GM12878 (cell line): ENCODE measurements around the gene ELK4. TPM values are rescaled to one million over a fixed set of nuclear protein-coding genes. Genes with fewer than 3 reads are reported as not detected.

Source experiments
- ATAC-seq: fragments of 200-7000 bp; cut with Tn5 transposase; 3 replicates; pipeline ENCODE4 v1.9.1; 2020; ENCODE audit warnings: mild to moderate bottlenecking, moderate library complexity
- BruUV-seq: library from RNA; stranded (reverse); fragments of 400-500 nt; replicated peaks from 2 replicates; lab custom pipeline; 2021; lab: Mats Ljungman, UMichigan
- CTCF ChIA-PET: fragments of 300-600 bp; sonication (Branson Sonifier 250); formaldehyde crosslinking; extraction: SDS; loops from one replicate; lab custom pipeline; 2021; ENCODE audit warnings: inconsistent platforms; lab: Yijun Ruan, JAX
- POLR2A ChIA-PET: fragments of 350-600 bp; formaldehyde crosslinking; extraction: SDS; loops from one replicate; lab custom pipeline; 2021; ENCODE audit warnings: inconsistent platforms; lab: Charles Lee
- RAD21 ChIA-PET: fragments of 300-600 bp; sonication (Branson Sonifier 250); formaldehyde crosslinking; loops from one replicate; lab custom pipeline; 2023; ENCODE audit warnings: antibody characterized with exemption; ENCODE audit not compliant: unreplicated experiment; lab: Charles Lee
- SMC1A ChIA-PET: fragments of 300-600 bp; sonication (Branson Sonifier 250); formaldehyde crosslinking; loops from one replicate; lab custom pipeline; 2023; ENCODE audit not compliant: unreplicated experiment, uncharacterized antibody; lab: Charles Lee
- DNase-seq: peaks from one replicate; pipeline ENCODE4 v3.0.0-alpha.2; 2011; ENCODE audit warnings: low read depth, low spot score
- FAIRE-seq: peaks from 3 replicates; lab custom pipeline; 2011; peaks lifted over from hg19 to GRCh38; lab: Jason Lieb, UNC
- H2AFZ ChIP-seq: 2 replicates; pipeline ENCODE4 v1.6.0; 2011; ENCODE audit warnings: low read depth, low read length, control low read depth; ENCODE audit not compliant: control insufficient read depth
- H3K27ac ChIP-seq: 2 replicates; pipeline ENCODE4 v1.5.1; 2011; ENCODE audit warnings: control low read depth; ENCODE audit not compliant: control insufficient read depth, insufficient read depth
- H3K27me3 ChIP-seq, 2 experiments: replicated peaks in 1 of 2; 2 replicates each; pipeline versions ENCODE4 v1.6.0 to v1.6.1; 2011; ENCODE audit warnings: low read length in 1 of 2; ENCODE audit not compliant: control insufficient read depth in 2 of 2, insufficient read depth in 2 of 2
- H3K36me3 ChIP-seq, 2 experiments: 2 replicates each; pipeline ENCODE4 v1.5.1; 2011; ENCODE audit warnings: low read length in 1 of 2; ENCODE audit not compliant: control insufficient read depth in 2 of 2, insufficient read depth in 2 of 2
- H3K4me1 ChIP-seq: 2 replicates; pipeline ENCODE4 v1.6.1; 2011; ENCODE audit warnings: mild to moderate bottlenecking, low read length, moderate library complexity, mixed read lengths; ENCODE audit not compliant: control insufficient read depth, insufficient read depth
- H3K4me2 ChIP-seq: 2 replicates; pipeline ENCODE4 v1.6.0; 2011; ENCODE audit warnings: control low read depth; ENCODE audit not compliant: control insufficient read depth, insufficient read depth
- H3K4me3 ChIP-seq: fragments of 200-600 bp; sonication (generic); 2 replicates; pipeline ENCODE4 v1.5.1; 2016
- H3K79me2 ChIP-seq: 2 replicates; pipeline ENCODE4 v1.6.0; 2011; ENCODE audit warnings: low read length; ENCODE audit not compliant: control insufficient read depth, insufficient read depth
- H3K9ac ChIP-seq: 2 replicates; pipeline ENCODE4 v1.8.0; 2011; ENCODE audit warnings: low read length, control low read depth, mixed read lengths; ENCODE audit not compliant: control insufficient read depth, insufficient read depth
- H3K9me3 ChIP-seq: replicated peaks from 3 replicates; pipeline ENCODE4 v1.5.1; 2011; ENCODE audit warnings: mild to moderate bottlenecking, low read length; ENCODE audit not compliant: control insufficient read depth, insufficient read depth
- H4K20me1 ChIP-seq: 2 replicates; pipeline ENCODE4 v1.6.0; 2011; ENCODE audit not compliant: control insufficient read depth, insufficient read depth
- CBFB ChIP-seq: IDR thresholded peaks from 2 replicates; pipeline ENCODE4 v1.6.1; 2016; ENCODE audit warnings: antibody characterized with exemption, low read depth
- CREB1 ChIP-seq: IDR thresholded peaks from 2 replicates; pipeline ENCODE4 v1.6.1; 2012; ENCODE audit warnings: low read depth, mild to moderate bottlenecking, inconsistent platforms
- DPF2 ChIP-seq: fragments of 450-650 bp; IDR thresholded peaks from 2 replicates; pipeline ENCODE4 v1.6.1; 2017; ENCODE audit warnings: mild to moderate bottlenecking
- EZH2 ChIP-seq: IDR thresholded peaks from 2 replicates; pipeline ENCODE4 v1.6.1; 2012; ENCODE audit warnings: low read depth, mild to moderate bottlenecking, control low read depth, inconsistent platforms, low read length, borderline replicate concordance; ENCODE audit not compliant: control insufficient read depth
- NFIC ChIP-seq: IDR thresholded peaks from 2 replicates; pipeline ENCODE4 v1.6.1; 2012; ENCODE audit warnings: low read depth, mild to moderate bottlenecking, inconsistent platforms, low read length, moderate library complexity
- NR2F1 ChIP-seq: fragments of 450-650 bp; conservative IDR thresholded peaks from 2 replicates; pipeline ENCODE4 v1.6.1; 2017; ENCODE audit warnings: mild to moderate bottlenecking
- RBBP5 ChIP-seq: fragments of 200-600 bp; sonication (generic); conservative IDR thresholded peaks from 2 replicates; pipeline ENCODE4 v1.6.1; 2016
- SREBF1 ChIP-seq: IDR thresholded peaks from 2 replicates; pipeline ENCODE4 v1.6.1; 2012; ENCODE audit warnings: mild to moderate bottlenecking, low read length
- STAT1 ChIP-seq: fragments of 450-650 bp; conservative IDR thresholded peaks from 2 replicates; pipeline ENCODE4 v1.6.1; 2014; ENCODE audit warnings: antibody characterized with exemption, mild to moderate bottlenecking
- WRNIP1 ChIP-seq: IDR thresholded peaks from 2 replicates; pipeline ENCODE4 v1.6.1; 2011; ENCODE audit warnings: low read depth, low read length, improper control_type of control experiment, borderline replicate concordance
- ZSCAN29 ChIP-seq: fragments of 450-650 bp; IDR thresholded peaks from 2 replicates; pipeline ENCODE4 v1.6.1; 2017; ENCODE audit warnings: mild to moderate bottlenecking, moderate library complexity
- WGBS: methylation state at CpG from one replicate; pipeline ENCODE4 v1.1.6; 2016; ENCODE audit warnings: low lambda C conversion rate; ENCODE audit not compliant: insufficient replicate concordance, insufficient coverage; ENCODE audit errors: missing lambda C conversion rate; 5-methylcytosine and 5-hydroxymethylcytosine counted together
- in situ Hi-C: fragments of 300-500 bp; cut with MboI; formaldehyde crosslinking; loops from 9 replicates; pipeline ENCODE4 v1.14.3; 2018; ENCODE audit warnings: mixed read lengths
- intact Hi-C: fragments of 100-400 bp; cut with micrococcal nuclease; formaldehyde crosslinking; loops from one replicate; pipeline ENCODE4 v1.14.2; 2022; ENCODE audit not compliant: unreplicated experiment
- polyA plus RNA-seq, 11 experiments: library from polyadenylated mRNA; depleted of rRNA in 4 of 11; unstranded in 6 of 11; stranded (reverse) in 5 of 11; fragments of >200 nt; fragmentation: Nextera tagmentation in 4 of 11; fragmentation: Illumina TruSeq in 1 of 11; extraction: Ambion mirVana in 4 of 11; extraction: Trizol in 1 of 11; gene quantifications; 1 replicate in 1 of 11; 2 replicates in 10 of 11; pipeline versions ENCODE4 v1.2.1 to v1.2.3, GENCODE V29; 2011 to 2016; ENCODE audit warnings: inconsistent platforms in 2 of 11, missing spikeins in 2 of 11, low read depth in 1 of 11
- total RNA-seq, 4 experiments: library from RNA; depleted of rRNA in 3 of 4; stranded (reverse); fragments of >200 nt in 3 of 4; fragmentation: Illumina TruSeq in 1 of 4; extraction: Trizol in 1 of 4; gene quantifications; 2 replicates each; pipeline versions ENCODE4 v1.2.1 to v1.2.3, GENCODE V29; 2013 to 2021
- TF ChIP-seq, protein P1 (sequence below): fragments of 450-650 bp; IDR thresholded peaks from 2 replicates; pipeline ENCODE4 v1.6.1; 2014; ENCODE audit warnings: mild to moderate bottlenecking
- TF ChIP-seq, protein P2 (sequence below): IDR thresholded peaks from 2 replicates; pipeline ENCODE4 v1.6.1; 2012; ENCODE audit warnings: improper control_type of control experiment, low read depth, low read length; ENCODE audit not compliant: insufficient replicate concordance
- TF ChIP-seq, protein P3 (sequence below): IDR thresholded peaks from 2 replicates; pipeline ENCODE4 v1.6.1; 2011; ENCODE audit warnings: borderline replicate concordance, low read depth, mild to moderate bottlenecking, moderate library complexity, mixed read lengths, low read length; ENCODE audit not compliant: insufficient read depth; ENCODE audit errors: extremely low read length
- TF ChIP-seq, protein P4 (sequence below): IDR thresholded peaks from 2 replicates; pipeline ENCODE4 v1.6.1; 2011; ENCODE audit warnings: low read depth, low read length, improper control_type of control experiment, borderline replicate concordance

ELK4 gene
- total and polyA plus RNA-seq, 10 of the 15 experiments (the other 5 are each of a cell fraction or from before 2014, with no cell fraction given), result 5.2 to 71.5 (median 18.5) TPM

DNA sequence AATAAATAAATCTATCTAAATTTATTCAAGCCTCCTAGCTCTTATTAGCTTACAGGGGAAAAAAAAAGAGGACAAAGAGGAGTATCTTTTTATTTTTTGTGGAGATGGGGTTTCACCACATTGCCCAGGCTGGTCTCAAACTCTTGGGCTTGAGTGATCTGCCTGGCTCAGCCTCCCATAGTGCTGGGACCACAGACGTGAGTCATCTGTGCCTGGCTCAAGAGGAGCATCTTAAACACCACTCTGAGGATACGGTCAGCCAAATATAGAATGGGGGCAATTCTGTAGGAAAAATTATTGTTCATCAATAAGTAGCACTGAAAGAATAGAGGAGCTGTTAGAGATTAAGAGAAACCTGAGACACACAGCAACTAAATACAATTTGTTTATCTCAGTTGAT is 24.4 kb upstream of the ELK4 start:
- FAIRE-seq, result no peak

More for the DNA sequence above, 24.4 kb upstream of the ELK4 start:
- no peaks in the 10 kb centered on the region for H3K79me2 ChIP-seq
- H3K27ac ChIP-seq, result no peak overlapping the region
- ATAC-seq (no peak), DNase-seq (no peak)
- no peak overlapping the region for H3K4me2 ChIP-seq
- H3K4me3 ChIP-seq, result no peak overlapping the region
- SMC1A ChIA-PET, result interaction anchor here (0.7 to 26.7 kb wide), 15 partner anchors 11 to 322 kb away, joined by 3 to 1008 read pairs (median 40); partner anchors contain the start of gene ELK4
- no peaks in the 10 kb centered on the region for H3K27me3 ChIP-seq
- RAD21 ChIA-PET, result interaction anchor here (0.8 to 8.6 kb wide), 13 partner anchors 19 to 321 kb away, joined by 3 to 538 read pairs (median 8); partner anchors contain the start of gene ELK4
- CTCF ChIA-PET, result interaction anchor here (0.6 to 31.9 kb wide), 19 partner anchors 11 to 472 kb away, joined by 3 to 1339 read pairs (median 22); partner anchors contain the start of genes ELK4 and RAB29
- no peaks in the 10 kb centered on the region for H3K9me3 ChIP-seq
- BruUV-seq, result no TSS peak
- H2AFZ ChIP-seq, result no peak overlapping the region
- intact Hi-C loops (loop anchor here (5.0 kb wide), 4 partner anchors 126 to 319 kb away; no protein-coding TSS in a partner anchor), in situ Hi-C loops (loop anchor here (5.0 kb wide), 1 partner anchor 64 kb away; no protein-coding TSS in a partner anchor)
- no peaks in the 10 kb centered on the region; the same call in 1 of the 2 replicates for H3K4me1 ChIP-seq
- POLR2A ChIA-PET, result interaction anchor here (1.0 to 1.7 kb wide), 4 partner anchors 11 to 67 kb away, joined by 3 to 5 read pairs (median 4); partner anchors contain the start of gene ELK4
- H4K20me1 ChIP-seq, result no peaks in the 10 kb centered on the region
- H3K9ac ChIP-seq, result no peak overlapping the region
- 34% methylated on average over 2 of the region's 2 CpGs for WGBS
- TF ChIP-seq, protein P1, sequence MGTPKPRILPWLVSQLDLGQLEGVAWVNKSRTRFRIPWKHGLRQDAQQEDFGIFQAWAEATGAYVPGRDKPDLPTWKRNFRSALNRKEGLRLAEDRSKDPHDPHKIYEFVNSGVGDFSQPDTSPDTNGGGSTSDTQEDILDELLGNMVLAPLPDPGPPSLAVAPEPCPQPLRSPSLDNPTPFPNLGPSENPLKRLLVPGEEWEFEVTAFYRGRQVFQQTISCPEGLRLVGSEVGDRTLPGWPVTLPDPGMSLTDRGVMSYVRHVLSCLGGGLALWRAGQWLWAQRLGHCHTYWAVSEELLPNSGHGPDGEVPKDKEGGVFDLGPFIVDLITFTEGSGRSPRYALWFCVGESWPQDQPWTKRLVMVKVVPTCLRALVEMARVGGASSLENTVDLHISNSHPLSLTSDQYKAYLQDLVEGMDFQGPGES, result no peak
- TF ChIP-seq EZH2 (no peak), SREBF1 (no peak), ZSCAN29 (no peak), DPF2 (no peak), NR2F1 (no peak), CBFB (no peak), WRNIP1 (no peak), CREB1 (no peak), NFIC (no peak), STAT1 (no peak), RBBP5 (no peak)
- TF ChIP-seq, protein P2, sequence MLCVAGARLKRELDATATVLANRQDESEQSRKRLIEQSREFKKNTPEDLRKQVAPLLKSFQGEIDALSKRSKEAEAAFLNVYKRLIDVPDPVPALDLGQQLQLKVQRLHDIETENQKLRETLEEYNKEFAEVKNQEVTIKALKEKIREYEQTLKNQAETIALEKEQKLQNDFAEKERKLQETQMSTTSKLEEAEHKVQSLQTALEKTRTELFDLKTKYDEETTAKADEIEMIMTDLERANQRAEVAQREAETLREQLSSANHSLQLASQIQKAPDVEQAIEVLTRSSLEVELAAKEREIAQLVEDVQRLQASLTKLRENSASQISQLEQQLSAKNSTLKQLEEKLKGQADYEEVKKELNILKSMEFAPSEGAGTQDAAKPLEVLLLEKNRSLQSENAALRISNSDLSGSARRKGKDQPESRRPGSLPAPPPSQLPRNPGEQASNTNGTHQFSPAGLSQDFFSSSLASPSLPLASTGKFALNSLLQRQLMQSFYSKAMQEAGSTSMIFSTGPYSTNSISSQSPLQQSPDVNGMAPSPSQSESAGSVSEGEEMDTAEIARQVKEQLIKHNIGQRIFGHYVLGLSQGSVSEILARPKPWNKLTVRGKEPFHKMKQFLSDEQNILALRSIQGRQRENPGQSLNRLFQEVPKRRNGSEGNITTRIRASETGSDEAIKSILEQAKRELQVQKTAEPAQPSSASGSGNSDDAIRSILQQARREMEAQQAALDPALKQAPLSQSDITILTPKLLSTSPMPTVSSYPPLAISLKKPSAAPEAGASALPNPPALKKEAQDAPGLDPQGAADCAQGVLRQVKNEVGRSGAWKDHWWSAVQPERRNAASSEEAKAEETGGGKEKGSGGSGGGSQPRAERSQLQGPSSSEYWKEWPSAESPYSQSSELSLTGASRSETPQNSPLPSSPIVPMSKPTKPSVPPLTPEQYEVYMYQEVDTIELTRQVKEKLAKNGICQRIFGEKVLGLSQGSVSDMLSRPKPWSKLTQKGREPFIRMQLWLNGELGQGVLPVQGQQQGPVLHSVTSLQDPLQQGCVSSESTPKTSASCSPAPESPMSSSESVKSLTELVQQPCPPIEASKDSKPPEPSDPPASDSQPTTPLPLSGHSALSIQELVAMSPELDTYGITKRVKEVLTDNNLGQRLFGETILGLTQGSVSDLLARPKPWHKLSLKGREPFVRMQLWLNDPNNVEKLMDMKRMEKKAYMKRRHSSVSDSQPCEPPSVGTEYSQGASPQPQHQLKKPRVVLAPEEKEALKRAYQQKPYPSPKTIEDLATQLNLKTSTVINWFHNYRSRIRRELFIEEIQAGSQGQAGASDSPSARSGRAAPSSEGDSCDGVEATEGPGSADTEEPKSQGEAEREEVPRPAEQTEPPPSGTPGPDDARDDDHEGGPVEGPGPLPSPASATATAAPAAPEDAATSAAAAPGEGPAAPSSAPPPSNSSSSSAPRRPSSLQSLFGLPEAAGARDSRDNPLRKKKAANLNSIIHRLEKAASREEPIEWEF, result no peak
- TF ChIP-seq, protein P3, sequence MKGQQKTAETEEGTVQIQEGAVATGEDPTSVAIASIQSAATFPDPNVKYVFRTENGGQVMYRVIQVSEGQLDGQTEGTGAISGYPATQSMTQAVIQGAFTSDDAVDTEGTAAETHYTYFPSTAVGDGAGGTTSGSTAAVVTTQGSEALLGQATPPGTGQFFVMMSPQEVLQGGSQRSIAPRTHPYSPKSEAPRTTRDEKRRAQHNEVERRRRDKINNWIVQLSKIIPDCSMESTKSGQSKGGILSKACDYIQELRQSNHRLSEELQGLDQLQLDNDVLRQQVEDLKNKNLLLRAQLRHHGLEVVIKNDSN, result no peak
- TF ChIP-seq, protein P4, sequence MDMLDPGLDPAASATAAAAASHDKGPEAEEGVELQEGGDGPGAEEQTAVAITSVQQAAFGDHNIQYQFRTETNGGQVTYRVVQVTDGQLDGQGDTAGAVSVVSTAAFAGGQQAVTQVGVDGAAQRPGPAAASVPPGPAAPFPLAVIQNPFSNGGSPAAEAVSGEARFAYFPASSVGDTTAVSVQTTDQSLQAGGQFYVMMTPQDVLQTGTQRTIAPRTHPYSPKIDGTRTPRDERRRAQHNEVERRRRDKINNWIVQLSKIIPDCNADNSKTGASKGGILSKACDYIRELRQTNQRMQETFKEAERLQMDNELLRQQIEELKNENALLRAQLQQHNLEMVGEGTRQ, result no peak
- 0 out of 4 replicates have a peak, but pooled peaks cover 0 to 2% of the 10 kb centered on the region in 2 experiments for H3K36me3 ChIP-seq
